ENCODE results near the gene TARS3. TPM values are rescaled to one million over a fixed set of nuclear protein-coding genes. Genes with fewer than 3 reads are reported as not detected.

TARS3 gene
- total RNA-seq, 1 donor = 10.0 TPM

- no peak for TF ChIP-seq CTCF (IDR thresholded peaks at IDR 0.05; ENCODE audit: insufficient read depth, low read length)
- no peak overlapping the region for H3K4me3 ChIP-seq (ENCODE audit: low read depth, low read length)
- no peak for DNase-seq (ENCODE audit: low read depth)
Observed at GRCh38 chr15:101648356-101648755, 75.9 kb downstream of the TARS3 start.

GRCh38 chr15:101647251-101647650 lies 77.0 kb downstream of the TARS3 start:
- H3K4me3 ChIP-seq (ENCODE audit: low read depth, low read length) = no peak overlapping the region
- no peak for DNase-seq (ENCODE audit: low read depth)
- no peak for TF ChIP-seq CTCF (IDR thresholded peaks at IDR 0.05; ENCODE audit: insufficient read depth, low read length)

GRCh38 chr15:101646672-101647071 lies 77.6 kb downstream of the TARS3 start:
- H3K4me3 ChIP-seq (ENCODE audit: low read depth, low read length) = no peak overlapping the region
- TF ChIP-seq CTCF (IDR thresholded peaks at IDR 0.05; ENCODE audit: insufficient read depth, low read length) = no peak
- peak; percentile 14 for DNase-seq (ENCODE audit: low read depth)

GRCh38 chr15:101642361-101642760 lies 81.9 kb downstream of the TARS3 start:
- peak; percentile 7 for TF ChIP-seq CTCF (IDR thresholded peaks at IDR 0.05; ENCODE audit: insufficient read depth, low read length)
- DNase-seq (ENCODE audit: low read depth) = no peak
- H3K4me3 ChIP-seq (ENCODE audit: low read depth, low read length) = no peak overlapping the region

- TF ChIP-seq CTCF (IDR thresholded peaks at IDR 0.05; ENCODE audit: insufficient read depth, low read length) = no peak
- DNase-seq (ENCODE audit: low read depth) = no peak
- no peak overlapping the region for H3K4me3 ChIP-seq (ENCODE audit: low read depth, low read length)
Observed at GRCh38 chr15:101641894-101642293, 82.4 kb downstream of the TARS3 start.

- DNase-seq (ENCODE audit: low read depth) = peak; percentile 82
- TF ChIP-seq CTCF (IDR thresholded peaks at IDR 0.05; ENCODE audit: insufficient read depth, low read length) = peak; percentile 92
- no peak overlapping the region for H3K4me3 ChIP-seq (ENCODE audit: low read depth, low read length)
Observed at GRCh38 chr15:101641129-101641764, 83.0 kb downstream of the TARS3 start.

GRCh38 chr15:101639667-101640066 lies 84.6 kb downstream of the TARS3 start:
- DNase-seq (ENCODE audit: low read depth) = no peak
- no peak overlapping the region for H3K4me3 ChIP-seq (ENCODE audit: low read depth, low read length)
- no peak for TF ChIP-seq CTCF (IDR thresholded peaks at IDR 0.05; ENCODE audit: insufficient read depth, low read length)

Measured in fibroblast of the aortic adventitia (primary cell).